Gastroesophageal sphincter (tissue), 4 donors: ENCODE results near the gene KLRB1. TPM values are rescaled to one million over a fixed set of nuclear protein-coding genes. Genes with fewer than 3 reads are reported as not detected.

Experiments used
- ATAC-seq: fragments of 150-250 bp; one replicate; pipeline ENCODE4 v1.9.1; 2016; ENCODE audit warnings: mild to moderate bottlenecking, moderate library complexity
- H3K27ac ChIP-seq, 4 donors: fragments of 200-600 bp; sonication (generic) in 3 of 4; 1 replicate in 3 of 4; 2 replicates in 1 of 4; pipeline ENCODE4 v1.5.1; 2016 to 2019
- H3K27me3 ChIP-seq: fragments of 200-600 bp; sonication (generic); one replicate; pipeline ENCODE4 v1.5.1; 2019
- H3K36me3 ChIP-seq, 2 donors: fragments of 200-600 bp; sonication (generic); one replicate each; pipeline ENCODE4 v1.5.1; 2019; ENCODE audit warnings: control low read depth in 1 of 2
- H3K4me1 ChIP-seq, 3 donors: fragments of 200-600 bp; sonication (generic); 1 replicate in 2 of 3; 2 replicates in 1 of 3; pipeline ENCODE4 v1.5.1; 2016 to 2019; ENCODE audit warnings: control low read depth in 2 of 3
- H3K4me3 ChIP-seq, 2 donors: fragments of 200-600 bp; sonication (generic); one replicate each; pipeline ENCODE4 v1.5.1; 2019; ENCODE audit warnings: mild to moderate bottlenecking in 1 of 2, moderate library complexity in 1 of 2
- H3K9me3 ChIP-seq, 3 donors: fragments of 200-600 bp; sonication (generic); one replicate each; pipeline ENCODE4 v1.5.1; 2017 to 2019; ENCODE audit warnings: control low read depth in 2 of 3
- EP300 ChIP-seq: sonication (generic); formaldehyde crosslinking; IDR thresholded peaks from one replicate; pipeline ENCODE4 v1.6.1; 2017; ENCODE audit warnings: antibody characterized with exemption, mild to moderate bottlenecking
- POLR2A ChIP-seq, 2 donors: fragments of 450-650 bp; IDR thresholded peaks; one replicate each; pipeline ENCODE4 v1.6.1; 2017; ENCODE audit warnings: antibody characterized with exemption in 2 of 2, mild to moderate bottlenecking in 2 of 2, moderate library complexity in 1 of 2
- POLR2AphosphoS5 ChIP-seq: sonication (generic); formaldehyde crosslinking; IDR thresholded peaks from one replicate; pipeline ENCODE4 v1.6.1; 2017; ENCODE audit warnings: antibody characterized with exemption
- WGBS, 2 donors: methylation state at CpG; one replicate each; pipeline ENCODE4 v1.1.5; 2018; ENCODE audit warnings: low coverage in 1 of 2; 5-methylcytosine and 5-hydroxymethylcytosine counted together
- total RNA-seq, 4 donors: library from RNA; depleted of rRNA; stranded (reverse); fragments of >200 nt; gene quantifications; one replicate each; pipeline ENCODE4 v1.1.0, GENCODE V29; 2016
- TF ChIP-seq, protein P1 (sequence below), 4 experiments: fragments of 200-600 bp in 2 of 4; fragments of 450-650 bp in 2 of 4; sonication (generic) in 1 of 4; IDR thresholded peaks; one replicate each; pipeline ENCODE4 v1.5.1; 2017 to 2019; ENCODE audit warnings: antibody characterized with exemption in 4 of 4, mild to moderate bottlenecking in 2 of 4, moderate library complexity in 2 of 4

Gene KLRB1
- total RNA-seq, 4 donors from 2014 or later: 0.20 to 1.8 TPM; not detected in 2

- no peak overlapping the region for H3K27ac ChIP-seq
- ATAC-seq: no peak
- no peak overlapping the region for H3K4me3 ChIP-seq
- H3K27me3 ChIP-seq: no peaks in the 10 kb centered on the region
- H3K4me1 ChIP-seq: peaks cover 0 to 7% (median 3%) of the 10 kb centered on the region in 3 donors
- no peaks in the 10 kb centered on the region for H3K9me3 ChIP-seq
- no peak for TF ChIP-seq EP300
- no peak for TF ChIP-seq POLR2AphosphoS5
- TF ChIP-seq POLR2A (IDR thresholded peaks at IDR 0.05): no peak
- TF ChIP-seq, protein P1, sequence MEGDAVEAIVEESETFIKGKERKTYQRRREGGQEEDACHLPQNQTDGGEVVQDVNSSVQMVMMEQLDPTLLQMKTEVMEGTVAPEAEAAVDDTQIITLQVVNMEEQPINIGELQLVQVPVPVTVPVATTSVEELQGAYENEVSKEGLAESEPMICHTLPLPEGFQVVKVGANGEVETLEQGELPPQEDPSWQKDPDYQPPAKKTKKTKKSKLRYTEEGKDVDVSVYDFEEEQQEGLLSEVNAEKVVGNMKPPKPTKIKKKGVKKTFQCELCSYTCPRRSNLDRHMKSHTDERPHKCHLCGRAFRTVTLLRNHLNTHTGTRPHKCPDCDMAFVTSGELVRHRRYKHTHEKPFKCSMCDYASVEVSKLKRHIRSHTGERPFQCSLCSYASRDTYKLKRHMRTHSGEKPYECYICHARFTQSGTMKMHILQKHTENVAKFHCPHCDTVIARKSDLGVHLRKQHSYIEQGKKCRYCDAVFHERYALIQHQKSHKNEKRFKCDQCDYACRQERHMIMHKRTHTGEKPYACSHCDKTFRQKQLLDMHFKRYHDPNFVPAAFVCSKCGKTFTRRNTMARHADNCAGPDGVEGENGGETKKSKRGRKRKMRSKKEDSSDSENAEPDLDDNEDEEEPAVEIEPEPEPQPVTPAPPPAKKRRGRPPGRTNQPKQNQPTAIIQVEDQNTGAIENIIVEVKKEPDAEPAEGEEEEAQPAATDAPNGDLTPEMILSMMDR (IDR thresholded peaks at IDR 0.05): no peak
- no peaks in the 10 kb centered on the region for H3K36me3 ChIP-seq
These were observed 35.5 kb upstream of the KLRB1 start for GRCh38 chr12:9643266-9643660.

- TF ChIP-seq, protein P1 (IDR thresholded peaks at IDR 0.05): no peak
- TF ChIP-seq EP300: no peak
- TF ChIP-seq POLR2AphosphoS5: no peak
- no peak for TF ChIP-seq POLR2A (IDR thresholded peaks at IDR 0.05)
- no peak for ATAC-seq
- no peak overlapping the region for H3K4me3 ChIP-seq
- no peaks in the 10 kb centered on the region for H3K36me3 ChIP-seq
- H3K27me3 ChIP-seq: no peaks in the 10 kb centered on the region
- H3K27ac ChIP-seq: no peak overlapping the region
- H3K9me3 ChIP-seq: no peaks in the 10 kb centered on the region
- WGBS, 2 donors: 80 to 97% methylated on average over 7 to 10 of the region's 15 CpGs
- H3K4me1 ChIP-seq: peaks cover 0 to 6% (median 3%) of the 10 kb centered on the region in 3 donors
These were observed 35.0 kb upstream of the KLRB1 start for GRCh38 chr12:9642606-9643265.

DNA sequence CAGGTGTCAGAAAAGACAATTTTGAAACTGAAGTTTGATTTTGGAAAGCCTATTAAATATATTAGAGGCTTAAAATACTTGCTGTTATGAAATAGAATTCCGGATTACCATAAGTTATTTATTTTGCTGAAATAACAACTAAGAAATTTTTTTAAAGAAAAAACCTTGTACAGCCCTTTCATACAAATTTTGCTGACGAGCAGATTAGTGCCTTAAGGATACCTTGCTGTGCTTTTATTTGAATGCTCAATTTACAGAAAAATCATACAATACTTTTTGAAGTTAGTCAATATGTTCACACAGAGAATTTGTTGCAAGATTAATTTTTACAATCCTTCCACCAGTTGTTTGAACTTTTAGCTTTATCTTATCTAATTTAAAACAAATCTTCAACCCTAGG is 32.3 kb upstream of the KLRB1 start:
- no peaks in the 10 kb centered on the region for H3K36me3 ChIP-seq
- H3K4me1 ChIP-seq: no peaks in the 10 kb centered on the region
- no peak for ATAC-seq
- no peaks in the 10 kb centered on the region for H3K27me3 ChIP-seq
- 91 to 98% methylated on average over 2 of the region's 2 CpGs for WGBS, 2 donors
- no peak overlapping the region for H3K4me3 ChIP-seq
- H3K9me3 ChIP-seq: no peaks in the 10 kb centered on the region
- H3K27ac ChIP-seq: no peak overlapping the region
- TF ChIP-seq EP300: no peak

DNA sequence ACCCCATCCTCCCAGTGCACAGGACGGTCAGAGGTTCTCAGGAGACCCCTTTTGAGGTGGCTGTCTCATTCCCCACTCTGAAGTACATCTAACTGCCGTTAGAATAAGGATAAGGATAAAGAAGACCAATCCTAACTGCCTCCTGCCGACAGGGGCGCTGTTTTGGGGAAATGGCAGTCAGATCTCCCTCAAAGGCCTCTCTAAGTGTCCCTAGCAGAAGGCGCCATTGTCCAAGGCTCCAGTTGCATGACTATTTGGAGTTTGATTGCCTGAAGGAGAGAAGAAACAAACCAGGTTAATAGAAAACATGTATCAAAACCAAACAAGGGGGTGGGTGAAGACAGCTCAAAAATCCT is 29.1 kb upstream of the KLRB1 start:
- H3K4me3 ChIP-seq: no peak overlapping the region
- ATAC-seq: no peak
- no peaks in the 10 kb centered on the region for H3K27me3 ChIP-seq
- peaks cover 0 to 7% (median 0%) of the 10 kb centered on the region in 3 donors for H3K9me3 ChIP-seq
- WGBS, 2 donors: 90% methylated on average over 2 of the region's 5 CpGs; no CpG with 5 or more reads in 1 of the 2 donors
- H3K4me1 ChIP-seq: no peaks in the 10 kb centered on the region
- TF ChIP-seq POLR2AphosphoS5 (no peak), EP300 (no peak), POLR2A (IDR thresholded peaks at IDR 0.05) (no peak)
- TF ChIP-seq, protein P1 (IDR thresholded peaks at IDR 0.05): no peak
- H3K27ac ChIP-seq: no peak overlapping the region
- no peaks in the 10 kb centered on the region for H3K36me3 ChIP-seq

DNA sequence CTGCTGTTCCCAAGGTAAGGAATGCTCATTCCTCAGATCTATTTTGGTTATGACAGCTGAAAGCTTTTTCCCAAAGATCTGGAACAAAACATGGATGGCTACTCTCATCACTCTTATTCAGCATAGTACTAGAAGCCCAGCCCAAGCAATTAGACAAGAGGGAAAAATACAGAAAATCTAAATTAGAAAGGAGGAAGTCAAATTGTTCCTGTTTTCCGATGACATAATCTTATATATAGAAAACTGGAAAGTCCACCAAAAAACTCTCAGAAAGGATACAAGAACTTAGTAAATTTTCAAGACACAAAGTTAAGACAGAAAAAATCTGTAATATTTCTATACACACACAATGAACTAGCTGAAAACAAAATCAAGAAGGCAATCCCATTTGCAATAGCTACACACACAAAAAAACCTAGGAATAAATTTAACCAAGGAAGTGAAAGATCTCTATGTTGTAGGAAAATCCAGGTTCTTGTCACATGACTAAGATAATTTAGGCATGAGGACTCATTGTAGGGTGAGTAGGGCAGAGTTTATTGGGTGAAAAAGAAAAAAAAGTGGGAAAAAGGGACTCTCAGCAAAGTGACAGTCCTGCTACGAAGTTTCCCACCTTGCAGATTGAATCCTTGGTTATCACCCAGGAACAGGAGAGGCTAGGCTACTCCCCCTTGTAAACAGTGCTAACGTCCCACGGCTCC is 28.6 kb upstream of the KLRB1 start:
- 76 to 86% methylated on average over 2 to 4 of the region's 4 CpGs for WGBS, 2 donors

More for the DNA sequence above, 28.6 kb upstream of the KLRB1 start:
- Histone ChIP-seq H3K36me3 (no peaks in the 10 kb centered on the region), H3K27me3 (no peaks in the 10 kb centered on the region), H3K27ac (no peak overlapping the region), H3K9me3 (peaks cover 0 to 7% (median 0%) of the 10 kb centered on the region in 3 donors), H3K4me1 (no peaks in the 10 kb centered on the region), H3K4me3 (no peak overlapping the region)
- TF ChIP-seq POLR2A (IDR thresholded peaks at IDR 0.05): no peak
- TF ChIP-seq POLR2AphosphoS5: no peak
- TF ChIP-seq, protein P1 (IDR thresholded peaks at IDR 0.05): no peak
- TF ChIP-seq EP300: no peak
- ATAC-seq: no peak
